ENCODE data around the gene FMNL1.
"Not testable (repeated sequence)": the region's sequence is repeated elsewhere in the genome, so short reads cannot be mapped to it uniquely, and the experiment has no call there.

The FMNL1 gene

DNA sequence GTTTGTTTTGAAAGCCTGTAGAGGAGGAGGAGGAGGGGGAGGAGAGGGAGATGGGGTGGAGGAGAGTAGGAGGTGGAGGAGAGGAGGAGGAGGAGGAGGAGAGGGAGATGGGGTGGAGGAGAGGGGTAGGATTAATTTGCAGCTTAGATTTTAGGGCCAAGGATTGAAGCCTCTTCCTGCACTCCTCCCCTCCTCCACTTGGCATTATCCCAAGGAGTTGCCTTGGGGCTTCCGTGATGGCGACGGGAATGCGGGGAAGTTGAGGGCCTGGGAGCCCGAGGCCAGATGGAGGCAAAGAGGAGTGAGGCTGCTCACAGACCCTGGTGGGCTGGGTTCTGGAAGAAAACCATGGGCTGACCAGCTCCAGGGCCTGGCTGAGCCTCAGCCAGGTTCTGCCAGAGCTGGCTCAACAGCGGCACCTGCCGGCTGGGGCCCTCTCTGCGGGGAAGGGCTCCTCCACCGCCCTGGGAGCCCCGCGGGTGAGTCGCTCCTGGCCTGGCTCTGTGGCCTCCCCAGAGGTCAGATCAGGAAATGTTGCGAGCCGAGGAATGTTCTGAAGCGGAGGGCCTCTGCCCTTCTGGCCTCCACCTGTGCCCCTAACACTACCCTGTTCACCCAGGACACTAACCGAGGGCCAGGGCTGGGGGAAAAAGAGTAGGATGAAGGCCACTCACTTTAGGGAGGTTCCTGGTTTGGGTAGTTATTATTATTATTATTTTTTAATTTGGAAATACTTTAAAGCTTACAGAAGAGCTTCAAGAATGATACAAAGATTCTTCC, 23.9 kb upstream of the FMNL1 start:
- Histone ChIP-seq H3K27ac (ENCODE audit: low read depth, low read length) (peak overlapping the region; percentile 76), H3K4me1 (ENCODE audit: insufficient read depth, low read length) (peaks cover 8% of the 10 kb centered on the region), H3K36me3 (ENCODE audit: insufficient read depth, low read length) (no peaks in the 10 kb centered on the region), H3K9me3 (ENCODE audit: low read length) (no peaks in the 10 kb centered on the region), H3K4me3 (ENCODE audit: low read depth in 1 of 2, low read length in 2 of 2) (peak overlapping the region in 1 of 2 donors; percentile 32), H3K27me3 (ENCODE audit: control insufficient read depth in 1 of 2, insufficient read depth in 2 of 2, low read length in 2 of 2) (no peaks in the 10 kb centered on the region), H3K9ac (ENCODE audit: low read length) (peak overlapping the region; percentile 33)

DNA sequence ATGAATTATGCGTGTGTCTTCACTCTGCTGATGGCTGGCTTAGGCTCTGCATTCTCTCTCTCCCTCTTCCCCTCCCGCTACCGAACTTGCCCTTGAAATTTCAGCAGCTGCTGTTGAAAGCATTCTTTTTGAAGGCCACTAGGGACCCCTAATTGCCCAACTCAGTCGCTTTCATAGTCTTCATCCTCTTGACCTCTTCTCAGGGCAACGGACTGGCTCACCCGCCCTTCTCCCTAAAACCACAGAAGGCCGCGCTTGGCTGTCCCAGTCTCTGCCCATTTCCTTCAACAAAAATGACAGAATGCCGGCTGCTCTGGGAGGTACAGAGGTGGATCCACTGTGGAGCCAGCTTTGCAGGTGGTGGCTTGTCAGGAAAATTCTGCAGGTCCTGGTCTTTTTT, 21.0 kb upstream of the FMNL1 start:
- no peak overlapping the region for H3K9ac ChIP-seq (ENCODE audit: low read length)
- H3K4me1 ChIP-seq (ENCODE audit: insufficient read depth, low read length), result peaks cover 8% of the 10 kb centered on the region
- no peaks in the 10 kb centered on the region for H3K36me3 ChIP-seq (ENCODE audit: insufficient read depth, low read length)
- no peaks in the 10 kb centered on the region for H3K27me3 ChIP-seq (ENCODE audit: control insufficient read depth in 1 of 2, insufficient read depth in 2 of 2, low read length in 2 of 2)
- no peak overlapping the region for H3K4me3 ChIP-seq (ENCODE audit: low read depth in 1 of 2, low read length in 2 of 2)
- no peak overlapping the region for H3K27ac ChIP-seq (ENCODE audit: low read depth, low read length)
- H3K9me3 ChIP-seq (ENCODE audit: low read length), result no peaks in the 10 kb centered on the region

DNA sequence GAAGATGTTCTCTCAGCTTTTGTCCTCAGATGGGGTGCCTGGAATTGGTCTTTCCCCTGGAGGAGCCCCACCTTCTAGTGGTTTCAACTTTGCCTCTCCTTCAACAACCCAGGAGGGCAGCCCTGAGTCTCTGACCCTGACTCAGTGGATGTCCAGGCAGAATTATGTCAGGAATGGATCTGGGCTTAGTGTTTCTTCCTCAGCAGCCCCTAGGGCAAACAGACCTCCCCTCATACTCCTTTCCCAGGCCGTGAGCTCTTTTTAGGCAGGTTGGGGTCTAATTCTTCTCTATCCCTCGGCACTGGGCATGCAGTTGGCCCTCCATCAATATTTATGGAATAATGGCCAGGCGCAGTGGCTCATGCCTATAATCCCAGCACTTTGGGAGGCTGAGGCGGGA, 20.2 kb upstream of the FMNL1 start:
- no peak overlapping the region for H3K9ac ChIP-seq (ENCODE audit: low read length)
- no peaks in the 10 kb centered on the region for H3K27me3 ChIP-seq (ENCODE audit: control insufficient read depth in 1 of 2, insufficient read depth in 2 of 2, low read length in 2 of 2)
- no peaks in the 10 kb centered on the region for H3K36me3 ChIP-seq (ENCODE audit: insufficient read depth, low read length)
- peaks cover 8% of the 10 kb centered on the region for H3K4me1 ChIP-seq (ENCODE audit: insufficient read depth, low read length)
- H3K27ac ChIP-seq (ENCODE audit: low read depth, low read length), result no peak overlapping the region
- no peaks in the 10 kb centered on the region for H3K9me3 ChIP-seq (ENCODE audit: low read length)
- no peak overlapping the region for H3K4me3 ChIP-seq (ENCODE audit: low read depth in 1 of 2, low read length in 2 of 2)

DNA sequence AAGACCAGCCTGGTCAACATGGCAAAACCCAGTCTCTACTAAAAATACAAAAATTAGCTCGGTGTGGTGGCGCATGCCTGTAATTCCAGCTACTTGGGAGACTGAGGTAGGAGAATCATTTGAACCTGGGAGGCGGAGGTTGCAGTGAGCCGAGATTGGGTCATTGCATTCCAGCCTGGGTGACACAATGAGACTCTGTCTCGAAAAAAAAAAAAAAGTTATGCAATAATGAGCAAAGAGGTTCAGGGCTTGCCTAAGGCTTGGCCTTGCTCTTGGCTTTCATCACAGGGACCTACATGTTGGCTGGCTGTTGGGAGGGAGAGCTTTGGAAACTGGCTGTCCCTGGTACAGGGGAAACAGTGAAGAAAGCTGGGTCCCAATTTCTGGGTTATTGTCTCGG, 19.8 kb upstream of the FMNL1 start:
- H3K9me3 ChIP-seq (ENCODE audit: low read length); H3K4me1 ChIP-seq (ENCODE audit: insufficient read depth, low read length); H3K27me3 ChIP-seq (ENCODE audit: control insufficient read depth in 1 of 2, insufficient read depth in 2 of 2, low read length in 2 of 2); H3K9ac ChIP-seq (ENCODE audit: low read length); H3K36me3 ChIP-seq (ENCODE audit: insufficient read depth, low read length); H3K27ac ChIP-seq (ENCODE audit: low read depth, low read length); H3K4me3 ChIP-seq (ENCODE audit: low read depth in 1 of 2, low read length in 2 of 2): not testable (repeated sequence)

DNA sequence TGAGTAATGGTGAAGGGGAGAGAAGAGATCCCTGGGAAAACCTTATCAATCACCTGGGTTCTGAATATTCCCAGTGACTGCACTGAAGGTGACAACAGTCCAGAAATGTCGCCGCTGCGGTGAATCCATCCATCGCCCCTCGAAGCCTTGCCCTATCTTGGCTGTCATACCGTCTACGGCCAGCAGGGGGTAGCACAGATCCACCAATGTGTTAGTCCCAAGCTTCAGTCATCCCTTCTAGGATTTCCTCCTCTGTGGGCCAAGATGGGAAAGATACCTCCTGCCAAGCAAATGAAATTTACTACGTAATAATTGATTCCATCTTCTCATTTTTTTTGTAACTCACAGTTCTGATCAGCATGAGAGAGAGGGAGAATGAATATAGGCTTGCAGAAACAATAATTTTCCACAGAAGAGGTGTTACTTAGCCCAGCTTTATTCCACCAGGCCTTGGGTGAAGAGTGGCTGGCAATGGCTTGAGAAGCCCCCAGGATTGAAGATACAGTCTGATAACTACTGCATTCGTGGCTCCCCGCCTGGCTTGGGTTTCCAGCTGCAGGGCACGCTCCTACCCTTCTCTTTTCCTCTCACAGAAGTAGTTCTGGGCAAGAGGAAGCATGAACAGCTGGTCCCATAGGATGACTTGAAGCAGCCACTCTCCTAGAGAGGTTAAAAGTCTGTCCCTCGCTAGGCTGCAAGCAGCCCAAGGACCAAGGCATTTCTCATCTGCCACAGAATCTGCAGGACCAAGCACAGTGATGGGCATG, 2.6 kb upstream of the FMNL1 start:
- Histone ChIP-seq H3K9me3 (ENCODE audit: low read length) (no peaks in the 10 kb centered on the region), H3K27ac (ENCODE audit: low read depth, low read length) (no peak overlapping the region), H3K27me3 (ENCODE audit: control insufficient read depth in 1 of 2, insufficient read depth in 2 of 2, low read length in 2 of 2) (peaks cover 0 to 15% of the 10 kb centered on the region in 2 donors), H3K4me3 (ENCODE audit: low read depth in 1 of 2, low read length in 2 of 2) (no peak overlapping the region), H3K9ac (ENCODE audit: low read length) (no peak overlapping the region), H3K4me1 (ENCODE audit: insufficient read depth, low read length) (no peaks in the 10 kb centered on the region), H3K36me3 (ENCODE audit: insufficient read depth, low read length) (no peaks in the 10 kb centered on the region)

DNA sequence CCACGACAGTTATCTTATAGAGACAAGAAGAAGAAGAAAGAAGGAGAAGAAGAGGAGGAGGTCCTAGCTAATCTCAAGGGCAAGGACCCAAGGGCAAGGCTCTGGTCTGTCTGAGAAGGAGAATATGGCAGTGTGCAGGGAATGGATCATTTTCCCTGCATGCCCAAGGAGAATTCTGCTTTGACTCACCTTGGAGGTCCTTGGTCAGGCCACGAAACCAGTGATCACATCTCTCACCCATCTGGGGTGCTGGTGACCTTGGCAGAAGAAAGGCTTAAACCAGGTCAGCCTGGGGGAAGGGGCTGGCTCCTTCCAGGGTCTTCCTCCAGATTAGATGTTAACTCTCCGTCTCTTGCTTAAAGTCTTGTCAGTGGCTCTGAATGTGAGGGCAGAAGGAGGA, 1.6 kb upstream of the FMNL1 start:
- H3K9ac ChIP-seq (ENCODE audit: low read length), result no peak overlapping the region
- peaks cover 0 to 15% of the 10 kb centered on the region in 2 donors for H3K27me3 ChIP-seq (ENCODE audit: control insufficient read depth in 1 of 2, insufficient read depth in 2 of 2, low read length in 2 of 2)
- H3K4me3 ChIP-seq (ENCODE audit: low read depth in 1 of 2, low read length in 2 of 2), result no peak overlapping the region
- no peaks in the 10 kb centered on the region for H3K4me1 ChIP-seq (ENCODE audit: insufficient read depth, low read length)
- no peaks in the 10 kb centered on the region for H3K36me3 ChIP-seq (ENCODE audit: insufficient read depth, low read length)
- H3K27ac ChIP-seq (ENCODE audit: low read depth, low read length), result no peak overlapping the region
- H3K9me3 ChIP-seq (ENCODE audit: low read length), result no peaks in the 10 kb centered on the region

DNA sequence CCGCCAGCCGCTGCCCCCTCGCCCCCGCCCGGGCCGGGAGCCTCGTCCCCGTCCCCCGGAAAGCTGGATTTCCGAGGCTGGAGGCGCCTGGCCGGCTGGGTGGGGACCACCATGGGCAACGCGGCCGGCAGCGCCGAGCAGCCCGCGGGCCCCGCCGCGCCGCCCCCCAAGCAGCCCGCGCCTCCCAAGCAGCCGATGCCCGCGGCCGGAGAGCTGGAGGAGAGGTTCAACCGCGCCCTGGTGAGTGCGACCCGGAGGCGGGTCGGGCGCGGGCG, 266 bp downstream of the FMNL1 start:
- H3K27ac ChIP-seq (ENCODE audit: low read depth, low read length), result no peak overlapping the region
- peak overlapping the region in 1 of 2 donors; percentile 43 for H3K4me3 ChIP-seq (ENCODE audit: low read depth in 1 of 2, low read length in 2 of 2)
- H3K9ac ChIP-seq (ENCODE audit: low read length), result no peak overlapping the region
- H3K36me3 ChIP-seq (ENCODE audit: insufficient read depth, low read length), result no peaks in the 10 kb centered on the region
- H3K9me3 ChIP-seq (ENCODE audit: low read length), result no peaks in the 10 kb centered on the region
- H3K4me1 ChIP-seq (ENCODE audit: insufficient read depth, low read length), result no peaks in the 10 kb centered on the region
- peaks cover 0 to 15% of the 10 kb centered on the region in 2 donors for H3K27me3 ChIP-seq (ENCODE audit: control insufficient read depth in 1 of 2, insufficient read depth in 2 of 2, low read length in 2 of 2)

DNA sequence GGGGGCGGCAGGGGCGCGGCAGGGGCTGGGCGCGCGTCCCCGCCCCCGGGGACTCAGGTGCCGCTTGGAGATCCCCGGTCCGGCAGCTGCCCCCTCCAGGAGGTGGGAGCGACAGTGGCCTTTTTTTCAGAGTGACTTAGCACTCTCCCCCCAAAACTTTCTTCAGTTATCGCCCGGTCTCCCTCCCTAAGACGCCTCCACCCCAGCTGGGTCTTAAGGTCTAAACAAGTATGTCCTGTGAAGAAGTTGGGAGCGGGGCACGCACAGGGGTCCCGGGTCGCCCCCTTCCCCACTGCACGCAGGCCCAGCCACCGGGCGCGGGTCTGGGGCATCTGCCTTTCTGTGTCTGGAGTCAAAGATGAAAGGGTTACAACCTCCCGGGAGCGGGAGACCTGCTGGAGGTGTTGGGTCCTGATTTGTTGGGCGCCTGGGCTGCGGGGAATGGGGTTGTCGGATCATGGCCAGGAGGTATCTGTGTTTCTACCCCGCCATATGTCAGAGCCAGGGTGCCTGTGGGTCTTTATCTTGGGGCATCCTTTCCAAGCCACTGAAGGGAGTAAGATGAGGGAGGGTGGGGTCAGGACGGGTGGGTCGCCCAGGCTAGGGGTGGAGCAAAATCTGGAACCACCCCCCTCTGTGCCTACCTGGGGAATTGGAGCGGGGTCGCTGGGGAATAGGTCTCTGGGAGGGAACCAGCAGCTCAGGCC, 757 bp downstream of the FMNL1 start:
- Histone ChIP-seq H3K36me3 (ENCODE audit: insufficient read depth, low read length) (no peaks in the 10 kb centered on the region), H3K4me1 (ENCODE audit: insufficient read depth, low read length) (no peaks in the 10 kb centered on the region), H3K27me3 (ENCODE audit: control insufficient read depth in 1 of 2, insufficient read depth in 2 of 2, low read length in 2 of 2) (peaks cover 0 to 15% of the 10 kb centered on the region in 2 donors), H3K9me3 (ENCODE audit: low read length) (no peaks in the 10 kb centered on the region), H3K9ac (ENCODE audit: low read length) (no peak overlapping the region), H3K4me3 (ENCODE audit: low read depth in 1 of 2, low read length in 2 of 2) (peak overlapping the region; percentile 42 to 43), H3K27ac (ENCODE audit: low read depth, low read length) (peak overlapping the region; percentile 52)

DNA sequence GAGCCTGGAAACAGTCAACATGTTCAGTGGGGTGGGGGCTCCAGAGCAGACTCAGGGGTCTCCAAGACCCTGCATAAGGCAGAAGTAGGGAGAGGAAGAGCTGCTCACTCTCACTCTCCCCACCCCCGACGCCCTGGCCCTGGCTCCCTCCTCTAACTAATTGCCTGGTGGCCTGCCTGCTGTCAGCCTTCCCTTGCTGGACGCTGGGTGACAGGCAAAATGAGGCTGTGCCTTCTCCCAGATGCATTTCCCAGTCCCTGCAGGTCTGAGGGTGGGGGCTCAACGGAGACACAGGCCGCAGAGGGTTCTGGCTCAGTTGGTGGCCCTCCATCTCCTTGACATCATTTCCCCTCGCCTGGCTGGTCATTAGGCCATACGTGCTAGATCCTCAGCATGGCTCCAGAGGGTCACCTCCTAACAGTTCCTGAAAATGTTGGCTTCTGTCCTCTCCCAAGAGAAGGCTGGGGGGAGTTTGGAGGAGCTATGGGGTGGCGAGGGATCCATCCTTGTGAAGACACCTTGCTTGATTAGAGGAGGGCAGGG, 1.4 kb downstream of the FMNL1 start:
- Histone ChIP-seq H3K4me1 (ENCODE audit: insufficient read depth, low read length) (no peaks in the 10 kb centered on the region), H3K27me3 (ENCODE audit: control insufficient read depth in 1 of 2, insufficient read depth in 2 of 2, low read length in 2 of 2) (peaks cover 0 to 15% of the 10 kb centered on the region in 2 donors), H3K27ac (ENCODE audit: low read depth, low read length) (no peak overlapping the region), H3K36me3 (ENCODE audit: insufficient read depth, low read length) (no peaks in the 10 kb centered on the region), H3K9me3 (ENCODE audit: low read length) (no peaks in the 10 kb centered on the region), H3K9ac (ENCODE audit: low read length) (no peak overlapping the region), H3K4me3 (ENCODE audit: low read depth in 1 of 2, low read length in 2 of 2) (no peak overlapping the region)

DNA sequence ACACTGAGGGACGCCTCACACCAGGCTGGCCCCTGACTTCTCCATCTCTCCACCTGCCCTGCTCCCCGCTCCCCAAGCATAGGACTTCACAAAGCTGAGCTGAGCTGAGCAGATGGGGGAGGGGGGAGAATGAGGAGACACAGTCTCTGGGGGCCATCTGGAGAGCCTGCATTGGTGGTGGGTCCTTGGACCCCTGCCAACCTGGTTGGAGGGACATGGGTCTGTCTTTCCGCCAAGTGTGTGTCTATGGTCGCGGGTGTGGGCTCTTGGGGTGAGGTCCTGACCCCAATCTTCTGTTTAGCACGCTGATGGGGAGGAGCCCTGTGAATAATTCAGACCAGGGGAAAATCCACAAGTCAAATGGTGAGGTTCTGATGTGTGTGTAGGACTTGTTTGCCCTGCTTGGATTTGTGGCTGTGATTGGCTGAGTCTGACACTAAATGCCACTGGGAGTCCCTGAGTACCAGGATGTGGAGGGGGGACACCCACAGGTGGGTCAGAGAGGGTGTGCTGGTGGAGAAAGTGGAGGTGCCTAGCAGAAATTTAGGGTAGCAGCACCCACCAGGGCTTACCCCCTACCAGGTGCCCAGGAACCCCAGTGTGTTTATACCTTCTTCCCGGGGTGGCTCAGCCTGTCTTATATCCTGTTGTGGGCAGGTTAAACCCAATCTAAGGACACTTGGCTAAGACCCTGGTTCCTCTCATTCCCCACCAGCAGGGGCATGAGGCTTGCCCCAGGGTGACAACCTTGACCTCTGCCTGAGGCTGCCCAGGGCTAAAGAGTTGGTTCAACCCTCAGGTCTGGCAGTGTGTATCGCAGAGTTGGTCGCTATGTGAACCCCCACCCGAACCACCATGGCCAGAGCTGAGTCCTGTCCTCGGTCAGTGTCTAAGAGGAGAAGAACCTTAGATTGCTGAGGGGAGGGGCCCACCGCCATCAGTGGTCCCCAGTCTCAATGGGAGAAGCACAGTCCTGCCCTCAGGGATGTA, 2.1 kb downstream of the FMNL1 start:
- Histone ChIP-seq H3K27ac (ENCODE audit: low read depth, low read length) (peak overlapping the region; percentile 12), H3K9ac (ENCODE audit: low read length) (no peak overlapping the region), H3K27me3 (ENCODE audit: control insufficient read depth in 1 of 2, insufficient read depth in 2 of 2, low read length in 2 of 2) (peaks cover 0 to 15% of the 10 kb centered on the region in 2 donors), H3K36me3 (ENCODE audit: insufficient read depth, low read length) (no peaks in the 10 kb centered on the region), H3K9me3 (ENCODE audit: low read length) (no peaks in the 10 kb centered on the region), H3K4me3 (ENCODE audit: low read depth in 1 of 2, low read length in 2 of 2) (no peak overlapping the region), H3K4me1 (ENCODE audit: insufficient read depth, low read length) (no peaks in the 10 kb centered on the region)

Measured in muscle layer of colon (tissue), 2 donors.